Stimulated activated naive B cell treated with anti-CD40 and anti-IgM and Interleukin-4, amounts not matched to agents 10 μg/mL and 1 μg/mL and 100 μg/mL, for 72 hours (primary cell): ENCODE data around the gene MAP7D1.
A peak's percentile ranks its signal among the peaks of the same experiment; 100 is the strongest.
"Not testable (repeated sequence)": the region's sequence is repeated elsewhere in the genome, so short reads cannot be mapped to it uniquely, and the experiment has no call there.

Experiments
- ATAC-seq, 2 donors: fragments of 150-1000 bp; cut with Tn5 transposase; replicated peaks; 2 replicates each; pipeline ENCODE4 v1.10.0; 2021; ENCODE audit warnings: moderate library complexity in 1 of 2
- DNase-seq: peaks from one replicate; pipeline ENCODE4 v3.0.0; 2021
- H3K27ac Mint-ChIP-seq: one replicate; pipeline ENCODE4 v1.8.0; 2022; ENCODE audit warnings: mild to moderate bottlenecking, mixed read lengths
- H3K27me3 Mint-ChIP-seq, 2 donors: one replicate each; pipeline ENCODE4 v1.8.0; 2022; ENCODE audit warnings: mixed read lengths in 2 of 2
- H3K36me3 Mint-ChIP-seq, 2 donors: one replicate each; pipeline ENCODE4 v1.8.0; 2022; ENCODE audit warnings: mixed read lengths in 2 of 2, mild to moderate bottlenecking in 1 of 2
- H3K4me1 Mint-ChIP-seq, 2 donors: one replicate each; pipeline ENCODE4 v1.8.0; 2022; ENCODE audit warnings: mixed read lengths in 2 of 2, mild to moderate bottlenecking in 1 of 2
- H3K4me3 Mint-ChIP-seq, 2 donors: one replicate each; pipeline ENCODE4 v1.8.0; 2022; ENCODE audit warnings: mild to moderate bottlenecking in 2 of 2, mixed read lengths in 2 of 2, moderate library complexity in 1 of 2
- H3K9me3 Mint-ChIP-seq, 2 donors: one replicate each; pipeline ENCODE4 v1.8.0; 2022; ENCODE audit warnings: mixed read lengths in 2 of 2, mild to moderate bottlenecking in 1 of 2

Gene MAP7D1

GRCh38 chr1:36176106-36176949, 20.4 kb downstream of the MAP7D1 start:
- Mint-ChIP-seq H3K9me3 (no peaks in the 10 kb centered on the region), H3K4me3 (no peak overlapping the region), H3K27me3 (no peaks in the 10 kb centered on the region), H3K27ac (no peak overlapping the region), H3K4me1 (peaks cover 11 to 17% of the 10 kb centered on the region in 2 donors), H3K36me3 (peaks cover 46 to 72% of the 10 kb centered on the region in 2 donors)
- DNase-seq (no peak), ATAC-seq (no peak)

DNA sequence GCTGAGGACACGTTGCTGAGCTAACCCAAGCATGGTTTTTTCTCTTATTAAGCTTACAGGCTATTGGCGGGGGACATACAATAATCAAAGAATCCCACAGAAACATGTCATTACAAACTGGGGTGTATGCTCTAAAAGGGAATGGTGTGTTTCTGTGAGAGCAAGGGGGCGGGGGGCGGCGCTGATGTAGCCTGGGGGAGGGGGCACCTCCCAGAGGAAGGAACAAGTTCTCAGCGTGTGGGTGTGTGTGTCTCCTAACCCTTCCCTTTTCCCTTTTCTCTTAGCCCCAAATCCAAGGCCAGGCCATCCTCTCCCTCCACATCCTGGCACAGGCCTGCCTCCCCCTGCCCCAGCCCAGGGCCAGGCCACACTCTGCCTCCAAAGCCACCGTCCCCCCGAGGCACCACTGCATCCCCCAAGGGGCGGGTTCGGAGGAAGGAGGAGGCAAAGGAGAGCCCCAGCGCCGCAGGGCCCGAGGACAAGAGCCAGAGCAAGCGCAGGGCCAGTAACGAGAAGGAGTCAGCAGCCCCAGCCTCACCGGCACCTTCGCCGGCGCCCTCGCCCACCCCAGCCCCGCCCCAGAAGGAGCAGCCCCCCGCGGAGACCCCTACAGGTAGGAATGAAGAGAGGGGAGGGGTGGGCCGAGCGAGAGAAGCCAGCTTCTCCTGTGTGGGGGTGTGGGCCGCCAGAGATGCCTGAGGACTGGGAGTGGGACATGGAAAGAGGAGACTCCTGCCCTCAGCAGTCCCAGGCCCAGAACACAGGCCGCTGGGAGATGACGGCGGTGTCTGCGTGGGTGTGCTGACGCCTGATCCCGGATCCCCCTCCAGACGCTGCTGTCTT, 21.9 kb downstream of the MAP7D1 start:
- Mint-ChIP-seq H3K9me3 (no peaks in the 10 kb centered on the region), H3K36me3 (peaks cover 49 to 71% of the 10 kb centered on the region in 2 donors), H3K4me3 (no peak overlapping the region), H3K27me3 (no peaks in the 10 kb centered on the region), H3K27ac (no peak overlapping the region), H3K4me1 (peaks cover 11 to 17% of the 10 kb centered on the region in 2 donors)
- ATAC-seq (no peak), DNase-seq (no peak)

- Mint-ChIP-seq H3K27me3 (no peaks in the 10 kb centered on the region), H3K9me3 (no peaks in the 10 kb centered on the region), H3K27ac (peak overlapping the region; percentile 90), H3K4me1 (peaks cover 11 to 16% of the 10 kb centered on the region in 2 donors), H3K36me3 (peaks cover 45 to 64% of the 10 kb centered on the region in 2 donors), H3K4me3 (no peak overlapping the region)
- ATAC-seq (no peak), DNase-seq (no peak)
Measured at GRCh38 chr1:36178471-36179219, 22.7 kb downstream of the MAP7D1 start.

DNA sequence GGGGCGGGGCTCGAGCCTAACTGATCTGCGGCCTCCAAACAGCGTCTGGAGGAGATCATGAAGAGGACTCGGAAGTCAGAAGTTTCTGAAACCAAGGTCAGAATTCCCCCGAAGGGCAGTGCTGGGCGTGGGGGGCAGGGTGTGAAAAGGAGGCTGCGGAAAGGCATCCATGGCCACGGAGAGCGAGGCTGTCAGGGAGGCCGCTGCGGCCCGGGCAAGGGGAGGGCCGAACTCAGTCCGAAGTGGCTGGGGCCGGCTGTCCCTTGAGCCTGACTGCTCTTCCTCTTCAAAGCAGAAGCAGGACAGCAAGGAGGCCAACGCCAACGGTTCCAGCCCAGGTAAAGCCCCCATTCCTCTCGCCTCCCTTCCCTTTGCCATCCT, 23.2 kb downstream of the MAP7D1 start:
- Mint-ChIP-seq H3K27me3 (no peaks in the 10 kb centered on the region), H3K4me1 (peaks cover 6 to 11% of the 10 kb centered on the region in 2 donors), H3K27ac (peak overlapping the region; percentile 90), H3K36me3 (peaks cover 40 to 59% of the 10 kb centered on the region in 2 donors), H3K4me3 (no peak overlapping the region), H3K9me3 (no peaks in the 10 kb centered on the region)
- ATAC-seq (no peak), DNase-seq (no peak)

- H3K36me3 Mint-ChIP-seq: peaks cover 29 to 38% of the 10 kb centered on the region in 2 donors
- no peaks in the 10 kb centered on the region for H3K27me3 Mint-ChIP-seq
- peaks cover 0 to 3% of the 10 kb centered on the region in 2 donors for H3K4me1 Mint-ChIP-seq
- ATAC-seq: no peak
- H3K9me3 Mint-ChIP-seq: no peaks in the 10 kb centered on the region
- peak overlapping the region; percentile 65 for H3K27ac Mint-ChIP-seq
- DNase-seq: no peak
- H3K4me3 Mint-ChIP-seq: no peak overlapping the region
Measured at GRCh38 chr1:36182734-36183133, 26.8 kb downstream of the MAP7D1 start.

DNA sequence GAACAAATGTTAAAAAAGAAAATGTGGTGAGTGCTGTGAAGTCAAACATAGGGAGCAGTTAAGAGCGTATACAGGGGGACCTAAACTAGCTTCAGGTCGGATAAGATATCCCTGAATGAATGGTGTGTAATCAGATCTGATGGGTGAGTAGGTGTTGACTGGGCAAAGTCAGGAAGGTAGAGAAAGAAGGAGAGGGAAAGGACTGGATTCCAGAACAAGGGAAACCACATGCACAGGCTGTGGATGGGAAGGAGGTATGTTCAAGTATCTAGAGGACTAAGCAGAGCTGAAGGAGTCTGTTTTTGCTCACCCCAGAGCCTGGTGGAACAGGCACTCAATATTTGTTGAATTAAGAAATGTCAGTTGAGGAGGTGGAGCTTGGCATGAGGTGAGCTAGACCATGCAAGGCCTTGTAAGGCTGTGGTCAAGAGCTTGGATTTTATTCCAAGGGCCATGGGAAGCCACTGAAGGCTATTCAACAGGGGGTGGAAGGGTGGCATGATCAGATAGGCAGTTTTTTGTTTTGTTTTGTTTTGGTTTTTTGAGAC, 27.4 kb downstream of the MAP7D1 start:
- Mint-ChIP-seq H3K4me1 (peaks cover 6 to 7% of the 10 kb centered on the region in 2 donors), H3K36me3 (peaks cover 28 to 36% of the 10 kb centered on the region in 2 donors), H3K27ac (no peak overlapping the region), H3K4me3 (no peak overlapping the region), H3K27me3 (no peaks in the 10 kb centered on the region), H3K9me3 (no peaks in the 10 kb centered on the region)
- no peak for DNase-seq
- no peak for ATAC-seq

DNA sequence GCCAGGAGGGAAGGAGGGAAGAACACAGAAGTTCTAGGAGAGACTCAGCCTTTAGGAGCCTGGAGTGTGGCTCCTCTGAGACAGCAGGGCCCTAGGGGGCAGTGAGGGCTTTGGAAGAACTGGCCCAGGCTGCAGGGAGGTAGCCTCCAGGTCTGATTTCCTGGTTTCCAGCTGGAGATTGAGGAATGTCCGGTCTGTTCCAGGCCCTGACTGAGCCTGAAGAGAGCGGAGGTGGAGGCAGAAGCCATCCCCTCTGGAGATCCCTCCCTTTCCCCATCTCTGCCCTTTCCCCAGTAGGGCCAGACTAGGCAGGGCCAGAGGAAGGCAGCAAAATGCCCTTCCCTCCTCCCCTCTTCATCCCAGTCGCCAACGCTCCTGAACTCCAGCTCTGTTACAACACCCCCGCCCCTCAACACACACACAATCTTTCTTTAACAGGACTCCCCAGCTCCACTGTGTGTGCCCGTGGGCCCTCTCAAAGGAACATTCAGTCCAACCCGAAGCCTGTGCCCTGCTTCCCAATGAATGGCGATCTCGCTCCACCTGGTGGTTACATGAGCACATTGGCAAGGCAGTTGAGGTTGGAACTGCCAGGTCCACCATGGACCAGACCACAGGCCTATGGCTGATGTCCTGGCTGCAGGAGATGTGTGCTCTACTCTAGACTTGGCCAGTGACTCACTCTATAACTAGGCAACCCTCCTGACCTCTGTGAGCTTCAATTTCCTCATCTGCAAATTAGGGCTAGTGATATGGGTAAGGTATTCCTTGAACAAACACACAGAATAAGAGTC, 32.0 kb downstream of the MAP7D1 start:
- H3K36me3 Mint-ChIP-seq: peaks cover 0 to 2% of the 10 kb centered on the region in 2 donors
- no peaks in the 10 kb centered on the region for H3K27me3 Mint-ChIP-seq
- no peak overlapping the region for H3K4me3 Mint-ChIP-seq
- DNase-seq: peak; percentile 64
- peaks cover 6% of the 10 kb centered on the region in 2 donors for H3K4me1 Mint-ChIP-seq
- H3K9me3 Mint-ChIP-seq: no peaks in the 10 kb centered on the region
- peak; percentile 97 to 98 for ATAC-seq
- H3K27ac Mint-ChIP-seq: peak overlapping the region; percentile 48

GRCh38 chr1:36196805-36197204, 40.8 kb downstream of the MAP7D1 start:
- H3K27ac Mint-ChIP-seq: peak overlapping the region; percentile 31
- not testable (repeated sequence) for DNase-seq, H3K4me3 Mint-ChIP-seq, H3K9me3 Mint-ChIP-seq, H3K4me1 Mint-ChIP-seq, ATAC-seq, H3K27me3 Mint-ChIP-seq, H3K36me3 Mint-ChIP-seq

DNA sequence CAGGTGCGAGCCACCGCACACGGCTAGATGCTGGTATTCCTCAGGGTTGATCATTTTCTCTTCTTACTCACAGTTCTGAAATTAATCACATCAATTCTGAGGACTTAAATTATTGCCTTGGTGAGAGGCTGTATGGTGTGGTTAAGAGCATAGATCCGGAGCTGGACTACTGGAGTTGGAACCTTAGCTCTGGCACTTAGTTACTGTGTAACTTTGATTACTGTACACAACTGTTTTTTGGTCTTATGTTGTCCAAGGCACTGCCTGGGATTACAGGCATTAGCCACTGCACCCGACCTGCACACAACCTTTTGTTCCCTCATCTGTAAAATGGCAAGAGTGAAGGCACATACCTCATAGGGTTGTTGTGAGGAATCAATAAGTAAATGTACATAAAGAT, 42.7 kb downstream of the MAP7D1 start:
- Mint-ChIP-seq H3K36me3 (no peaks in the 10 kb centered on the region), H3K9me3 (no peaks in the 10 kb centered on the region), H3K4me1 (peaks cover 0 to 3% of the 10 kb centered on the region in 2 donors), H3K27ac (no peak overlapping the region), H3K27me3 (no peaks in the 10 kb centered on the region), H3K4me3 (no peak overlapping the region)
- DNase-seq (no peak), ATAC-seq (no peak)

DNA sequence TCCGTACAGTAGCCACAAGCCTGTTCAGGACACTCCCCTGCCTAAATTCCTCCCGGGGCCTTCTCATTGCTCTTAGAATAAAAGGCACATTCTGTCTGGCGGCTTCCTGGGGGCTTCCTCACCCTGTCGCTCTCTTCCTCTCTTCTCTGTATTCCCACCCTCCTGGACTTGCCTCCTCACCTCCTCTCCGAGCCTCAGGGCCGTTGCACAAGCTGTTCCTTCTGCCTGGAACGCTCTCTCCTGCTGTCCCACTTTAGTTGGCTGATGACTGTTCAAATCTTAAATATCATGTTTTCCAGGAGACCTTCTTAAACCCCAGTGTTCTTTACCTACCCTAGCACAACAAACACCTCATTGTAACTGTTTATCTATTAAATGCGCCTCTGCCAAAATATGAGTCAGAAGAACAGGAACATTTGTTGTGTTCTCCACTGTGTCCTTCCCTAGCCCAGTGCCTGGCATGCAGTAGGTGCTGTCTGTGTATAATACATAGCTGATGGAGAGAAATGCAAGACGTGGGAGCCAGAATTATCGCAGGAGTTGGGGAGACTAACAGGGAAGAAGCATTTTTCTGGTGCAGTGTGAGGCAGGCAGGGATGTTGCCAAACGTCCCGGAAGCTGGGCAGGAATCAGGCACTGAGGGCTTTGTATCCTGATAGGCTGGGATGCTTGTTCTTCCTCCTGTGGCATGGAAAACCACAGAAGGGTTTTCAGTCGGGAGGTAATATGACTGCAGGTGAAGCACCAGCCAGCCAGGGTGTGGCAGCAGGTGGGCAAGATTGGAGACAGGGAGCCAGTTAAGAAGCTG, 44.2 kb downstream of the MAP7D1 start:
- H3K27ac Mint-ChIP-seq: no peak overlapping the region
- ATAC-seq: no peak
- no peak for DNase-seq
- H3K4me1 Mint-ChIP-seq: peaks cover 0 to 3% of the 10 kb centered on the region in 2 donors
- no peaks in the 10 kb centered on the region for H3K9me3 Mint-ChIP-seq
- H3K36me3 Mint-ChIP-seq: no peaks in the 10 kb centered on the region
- H3K27me3 Mint-ChIP-seq: no peaks in the 10 kb centered on the region
- no peak overlapping the region for H3K4me3 Mint-ChIP-seq

DNA sequence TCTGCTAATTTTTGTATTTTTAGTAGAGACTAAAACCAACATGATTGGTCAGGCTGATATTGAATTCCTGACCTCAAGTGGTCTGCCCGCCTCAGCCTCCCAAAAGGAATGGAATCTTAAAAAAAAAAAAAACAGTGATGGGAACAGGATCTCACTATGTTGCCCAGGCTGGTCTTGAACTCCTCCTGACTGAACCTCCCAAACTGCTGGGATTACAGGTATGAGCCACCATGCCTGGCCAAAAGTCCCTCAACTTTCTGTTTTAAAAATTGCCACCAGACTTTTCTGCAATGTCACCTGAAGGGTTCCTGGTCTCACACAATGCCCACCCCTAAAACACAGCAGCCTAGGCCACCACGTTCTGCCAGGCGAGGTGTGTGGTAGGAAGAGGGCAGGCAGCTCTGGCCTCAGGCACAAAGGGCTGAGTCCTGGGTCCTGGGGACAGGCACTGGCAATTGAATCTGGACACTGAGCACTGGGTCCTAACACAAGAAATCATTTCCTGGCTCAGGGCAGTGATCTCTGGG, 47.1 kb downstream of the MAP7D1 start:
- Mint-ChIP-seq H3K27ac (no peak overlapping the region), H3K4me1 (peaks cover 0 to 2% of the 10 kb centered on the region in 2 donors), H3K27me3 (no peaks in the 10 kb centered on the region), H3K9me3 (no peaks in the 10 kb centered on the region), H3K4me3 (no peak overlapping the region), H3K36me3 (no peaks in the 10 kb centered on the region)
- ATAC-seq (no peak), DNase-seq (no peak)

GRCh38 chr1:36203554-36204346, 47.8 kb downstream of the MAP7D1 start:
- H3K4me1 Mint-ChIP-seq: peaks cover 0 to 2% of the 10 kb centered on the region in 2 donors
- no peaks in the 10 kb centered on the region for H3K36me3 Mint-ChIP-seq
- DNase-seq (no peak), ATAC-seq (no peak)
- no peaks in the 10 kb centered on the region for H3K27me3 Mint-ChIP-seq
- H3K4me3 Mint-ChIP-seq: no peak overlapping the region
- H3K27ac Mint-ChIP-seq: no peak overlapping the region
- H3K9me3 Mint-ChIP-seq: no peaks in the 10 kb centered on the region
